Measurements from ENCODE around the gene KYNU. TPM values are rescaled to one million over a fixed set of nuclear protein-coding genes. Genes with fewer than 3 reads are reported as not detected.
"Not testable (repeated sequence)": the region's sequence is repeated elsewhere in the genome, so short reads cannot be mapped to it uniquely, and the experiment has no call there.

The KYNU gene
- total RNA-seq, 1 experiment from 2014 or later = 143 TPM

GRCh38 chr2:142881619-142882018, 4.2 kb downstream of the KYNU start:
- H3K4me3 Mint-ChIP-seq (ENCODE audit: unreplicated experiment) = peak overlapping the region; percentile 93
- H3K27me3 Mint-ChIP-seq (ENCODE audit: insufficient read depth, unreplicated experiment) = no peaks in the 10 kb centered on the region
- no peak overlapping the region for H3K27ac Mint-ChIP-seq (ENCODE audit: low read depth, unreplicated experiment)
- ChIA-PET CTCF (interaction anchor here (0.6 to 1.2 kb wide), 6 partner anchors 9 to 200 kb away, joined by 3 to 10 read pairs (median 4); no protein-coding TSS in a partner anchor), POLR2A (interaction anchor here (2.2 to 3.7 kb wide), 2 partner anchors 12 to 14 kb away, joined by 9 to 51 read pairs; no protein-coding TSS in a partner anchor)
- BruUV-seq (replicated peaks) = no TSS peak
- peaks cover 78% of the 10 kb centered on the region for H3K36me3 Mint-ChIP-seq (ENCODE audit: insufficient read depth, unreplicated experiment)
- intact Hi-C loops (cut with micrococcal nuclease) = no loop called here
- DNase-seq (ENCODE audit: unreplicated experiment) = no peak
- no peaks in the 10 kb centered on the region for H3K9me3 Mint-ChIP-seq (ENCODE audit: unreplicated experiment)
- peaks cover 37% of the 10 kb centered on the region for H3K4me1 Mint-ChIP-seq (ENCODE audit: insufficient read depth, unreplicated experiment)
- TF ChIP-seq CTCF (IDR thresholded peaks at IDR 0.05; ENCODE audit: unreplicated experiment) = no peak

DNA sequence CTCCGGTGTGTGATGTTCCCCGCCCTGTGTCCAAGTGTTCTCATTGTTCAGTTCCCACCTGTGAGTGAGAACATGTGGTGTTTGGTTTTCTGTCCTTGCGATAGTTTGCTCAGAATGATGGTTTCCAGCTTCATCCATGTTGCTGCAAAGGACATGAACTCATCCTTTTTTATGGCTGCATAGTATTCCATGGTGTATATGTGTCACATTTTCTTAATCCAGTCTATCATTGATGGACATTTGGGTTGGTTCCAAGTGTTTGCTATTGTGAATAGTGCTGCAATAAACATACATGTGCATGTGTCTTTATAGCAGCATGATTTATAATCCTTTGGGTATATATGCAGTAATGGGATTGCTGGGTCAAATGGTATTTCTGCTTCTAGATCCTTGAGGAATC, 5.0 kb downstream of the KYNU start:
- Mint-ChIP-seq H3K36me3 (ENCODE audit: insufficient read depth, unreplicated experiment) (peaks cover 87% of the 10 kb centered on the region), H3K4me1 (ENCODE audit: insufficient read depth, unreplicated experiment) (peaks cover 37% of the 10 kb centered on the region), H3K4me3 (ENCODE audit: unreplicated experiment) (peak overlapping the region; percentile 19)
- CTCF ChIA-PET = interaction anchor here (1.1 to 1.3 kb wide), 2 partner anchors 10 to 99 kb away, joined by 4 to 5 read pairs; no protein-coding TSS in a partner anchor
- H3K9me3 Mint-ChIP-seq (ENCODE audit: unreplicated experiment); H3K27ac Mint-ChIP-seq (ENCODE audit: low read depth, unreplicated experiment); DNase-seq (ENCODE audit: unreplicated experiment); H3K27me3 Mint-ChIP-seq (ENCODE audit: insufficient read depth, unreplicated experiment); BruUV-seq (replicated peaks); intact Hi-C loops (cut with micrococcal nuclease): not testable (repeated sequence)
- POLR2A ChIA-PET = interaction anchor here (0.7 kb wide), 1 partner anchor 8 kb away, joined by 3 read pairs; no protein-coding TSS in a partner anchor

GRCh38 chr2:142883526-142883925, 6.1 kb downstream of the KYNU start:
- intact Hi-C loops (cut with micrococcal nuclease) = no loop called here
- no peaks in the 10 kb centered on the region for H3K9me3 Mint-ChIP-seq (ENCODE audit: unreplicated experiment)
- TF ChIP-seq CTCF (IDR thresholded peaks at IDR 0.05; ENCODE audit: unreplicated experiment) = no peak
- no TSS peak for BruUV-seq (replicated peaks)
- H3K27me3 Mint-ChIP-seq (ENCODE audit: insufficient read depth, unreplicated experiment) = no peaks in the 10 kb centered on the region
- ChIA-PET POLR2A (interaction anchor here (0.7 to 1.7 kb wide), 5 partner anchors 9 to 90 kb away, joined by 3 to 6 read pairs (median 3); no protein-coding TSS in a partner anchor), CTCF (interaction anchor here (0.7 to 1.3 kb wide), 2 partner anchors 8 to 98 kb away, joined by 3 to 4 read pairs; no protein-coding TSS in a partner anchor)
- no peak for DNase-seq (ENCODE audit: unreplicated experiment)
- peak overlapping the region; percentile 44 for H3K27ac Mint-ChIP-seq (ENCODE audit: low read depth, unreplicated experiment)
- peaks cover 41% of the 10 kb centered on the region for H3K4me1 Mint-ChIP-seq (ENCODE audit: insufficient read depth, unreplicated experiment)
- peaks cover 97% of the 10 kb centered on the region for H3K36me3 Mint-ChIP-seq (ENCODE audit: insufficient read depth, unreplicated experiment)
- H3K4me3 Mint-ChIP-seq (ENCODE audit: unreplicated experiment) = peak overlapping the region; percentile 45

DNA sequence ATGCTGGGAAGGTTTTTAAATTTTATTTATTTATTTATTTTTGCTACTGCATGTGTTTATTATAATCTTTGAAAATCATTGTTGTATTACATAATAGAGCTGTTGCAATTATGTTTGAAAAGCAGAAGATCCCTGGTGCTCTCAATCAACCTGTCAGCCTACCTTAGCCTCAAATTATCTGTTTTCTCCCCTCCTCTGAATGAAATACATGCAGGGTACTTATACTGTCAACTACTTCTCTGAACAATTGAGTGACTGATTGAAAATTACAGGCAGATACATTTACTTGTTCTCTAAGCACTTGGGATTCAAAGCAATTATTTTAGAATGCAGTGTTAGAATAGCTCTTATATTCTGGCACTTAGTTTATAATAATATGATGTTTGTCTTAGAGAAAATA, 8.1 kb downstream of the KYNU start:
- CTCF ChIA-PET = interaction anchor here (0.7 to 1.4 kb wide), 5 partner anchors 31 to 204 kb away, joined by 3 to 4 read pairs (median 4); no protein-coding TSS in a partner anchor
- POLR2A ChIA-PET = interaction anchor here (0.5 to 1.7 kb wide), 2 partner anchors 11 to 194 kb away, joined by 3 to 4 read pairs; no protein-coding TSS in a partner anchor
- BruUV-seq (replicated peaks) = no TSS peak
- peaks cover 55% of the 10 kb centered on the region for H3K4me1 Mint-ChIP-seq (ENCODE audit: insufficient read depth, unreplicated experiment)
- no peak overlapping the region for H3K4me3 Mint-ChIP-seq (ENCODE audit: unreplicated experiment)
- intact Hi-C loops (cut with micrococcal nuclease) = no loop called here
- no peaks in the 10 kb centered on the region for H3K27me3 Mint-ChIP-seq (ENCODE audit: insufficient read depth, unreplicated experiment)
- H3K27ac Mint-ChIP-seq (ENCODE audit: low read depth, unreplicated experiment) = no peak overlapping the region
- H3K9me3 Mint-ChIP-seq (ENCODE audit: unreplicated experiment) = no peaks in the 10 kb centered on the region
- no peak for TF ChIP-seq CTCF (IDR thresholded peaks at IDR 0.05; ENCODE audit: unreplicated experiment)
- no peak for DNase-seq (ENCODE audit: unreplicated experiment)
- peaks cover 100% of the 10 kb centered on the region for H3K36me3 Mint-ChIP-seq (ENCODE audit: insufficient read depth, unreplicated experiment)
